Midbrain (tissue), 1 donor: ENCODE results near the gene GALK2.
A peak's percentile ranks its signal among the peaks of the same experiment; 100 is the strongest.

Experiments
- DNase-seq: peaks from one replicate; lab custom pipeline; 2025; lab: John Stamatoyannopoulos, UW

GALK2 gene

DNA sequence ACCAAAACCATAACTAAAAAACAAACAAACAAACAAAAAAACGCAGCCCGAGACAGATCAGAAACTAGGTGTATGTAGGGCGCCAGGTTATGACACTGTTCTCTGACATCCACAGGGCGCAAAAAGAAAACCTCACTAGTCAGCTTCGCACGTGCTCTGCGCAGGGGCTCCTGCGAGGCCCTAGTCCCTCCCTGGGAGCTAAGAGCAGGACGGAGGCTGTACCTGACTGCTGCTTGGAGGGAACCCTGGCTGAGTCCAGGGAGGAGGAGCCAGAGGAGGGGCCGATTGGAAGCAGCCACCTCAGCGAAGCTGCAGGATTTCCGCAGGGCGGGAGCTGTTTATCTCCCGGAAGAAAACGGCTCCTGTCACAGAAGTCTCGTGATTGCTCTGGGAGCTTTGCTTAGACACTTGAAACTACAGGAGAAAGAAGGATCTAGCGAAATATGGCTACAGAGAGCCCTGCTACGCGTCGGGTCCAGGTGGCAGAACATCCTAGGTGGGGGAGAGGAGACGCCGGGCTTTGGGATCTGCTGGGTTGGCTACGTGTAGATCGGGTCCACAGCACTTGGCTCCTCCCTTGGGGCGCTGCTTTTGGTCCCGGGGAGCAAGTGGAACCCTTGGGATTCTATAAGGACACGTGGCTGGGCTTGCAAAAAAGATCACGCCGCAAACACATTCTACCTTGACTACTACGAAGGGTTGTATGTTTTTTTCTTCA, at the start of gene GALK2:
TSS of gene GALK2 (plus strand) at position 368 of the 718 bp plus-strand sequence. CDS start at position 444, 76 bp downstream.
- peak; percentile 81 for DNase-seq

DNA sequence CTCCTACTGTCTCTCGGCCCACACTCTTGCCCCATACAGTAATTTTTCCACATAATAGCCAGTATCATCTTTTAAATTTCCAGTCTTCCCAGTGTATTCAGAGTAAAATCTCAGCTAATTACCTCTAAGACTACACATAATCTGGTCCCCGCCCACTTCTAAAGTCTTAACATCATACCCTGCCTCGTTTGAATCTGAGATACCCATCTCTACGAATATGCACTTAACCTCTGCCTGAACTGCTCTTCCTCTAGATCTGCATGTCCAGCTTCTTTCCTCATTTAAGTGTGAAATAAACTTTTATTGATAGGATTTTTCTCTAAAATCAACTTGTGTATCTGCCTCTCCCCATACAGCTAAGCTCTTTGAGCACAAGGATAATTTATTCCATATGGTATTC, 49.2 kb upstream of the GALK2 start:
- DNase-seq, result no peak

DNA sequence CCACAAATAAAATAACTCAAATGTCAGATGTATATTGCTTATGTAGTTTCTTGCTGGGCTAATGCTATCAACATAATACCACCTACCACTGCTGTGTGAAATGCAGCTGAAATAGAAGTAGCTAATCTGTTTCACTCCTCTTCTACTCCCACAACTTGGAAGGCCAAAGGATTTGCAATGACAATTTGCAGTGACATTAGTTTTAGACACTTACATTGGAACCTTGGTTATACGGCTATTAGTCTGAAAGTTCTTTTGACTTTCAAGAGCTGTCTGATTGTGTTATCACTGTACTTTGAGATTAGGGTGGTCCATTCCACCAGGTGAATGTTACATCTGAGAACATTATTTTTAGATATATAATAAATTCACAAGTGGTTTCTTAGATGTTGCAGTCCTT, 48.1 kb upstream of the GALK2 start:
- DNase-seq, result no peak

DNA sequence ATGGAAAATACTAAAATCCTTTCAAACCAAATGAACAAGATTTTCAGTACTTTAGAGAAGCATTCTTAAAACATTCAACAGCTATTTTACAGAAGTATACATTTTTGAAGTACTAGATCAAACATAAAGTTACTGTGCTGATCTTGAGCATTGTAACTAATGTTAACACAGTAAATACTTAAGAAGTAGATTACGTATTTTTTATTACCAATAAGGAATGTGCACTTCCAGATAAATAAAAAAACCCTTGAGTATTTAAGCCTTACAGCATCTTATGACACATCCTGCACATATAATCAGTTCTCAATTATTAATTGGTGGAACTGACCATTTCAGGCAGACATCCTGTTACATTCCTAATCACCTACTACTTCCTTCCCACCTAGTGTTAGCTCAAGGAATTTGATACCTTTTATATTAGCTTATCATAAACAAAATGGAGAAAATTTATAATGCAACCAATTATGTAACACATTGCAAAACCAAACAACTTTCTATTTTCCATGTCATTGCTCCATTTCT, 47.4 kb upstream of the GALK2 start:
- no peak for DNase-seq

DNA sequence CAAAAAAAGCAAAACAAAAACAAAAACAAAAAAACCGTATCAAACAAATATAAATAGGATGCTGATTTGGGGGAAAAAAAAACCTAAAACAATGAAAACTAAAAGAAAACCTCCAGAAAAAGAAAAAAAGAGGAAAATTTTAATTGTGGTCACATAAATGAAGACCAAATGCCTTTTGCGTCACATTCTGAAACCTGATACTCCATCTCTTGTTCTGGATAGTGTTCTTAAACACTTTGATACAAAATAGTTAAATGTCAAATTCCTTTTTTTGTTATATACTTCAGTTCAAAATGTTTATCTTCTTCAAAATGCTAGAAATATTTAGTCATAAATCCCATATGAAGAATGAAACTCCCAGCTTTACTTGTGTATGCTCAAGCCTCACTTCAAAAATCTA, 45.7 kb upstream of the GALK2 start:
- no peak for DNase-seq

DNA sequence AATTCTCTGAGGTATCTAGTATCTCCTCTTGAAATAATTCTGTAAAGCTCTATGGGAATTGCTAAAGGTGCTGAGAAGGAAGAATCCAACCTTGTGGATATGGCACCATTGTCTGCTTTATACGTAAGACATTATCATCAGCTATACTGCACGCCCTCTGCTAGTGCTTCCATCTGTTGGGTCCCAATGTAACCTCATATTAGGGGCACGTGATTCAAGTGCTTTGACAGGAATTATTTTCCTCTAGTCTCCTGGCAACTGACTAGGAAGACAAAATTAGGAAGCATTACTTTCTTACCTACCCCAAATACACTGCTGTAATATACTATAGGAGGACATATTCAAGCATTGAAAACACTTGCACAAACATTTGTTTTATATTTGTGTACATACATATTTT, 38.6 kb upstream of the GALK2 start:
- no peak for DNase-seq

DNA sequence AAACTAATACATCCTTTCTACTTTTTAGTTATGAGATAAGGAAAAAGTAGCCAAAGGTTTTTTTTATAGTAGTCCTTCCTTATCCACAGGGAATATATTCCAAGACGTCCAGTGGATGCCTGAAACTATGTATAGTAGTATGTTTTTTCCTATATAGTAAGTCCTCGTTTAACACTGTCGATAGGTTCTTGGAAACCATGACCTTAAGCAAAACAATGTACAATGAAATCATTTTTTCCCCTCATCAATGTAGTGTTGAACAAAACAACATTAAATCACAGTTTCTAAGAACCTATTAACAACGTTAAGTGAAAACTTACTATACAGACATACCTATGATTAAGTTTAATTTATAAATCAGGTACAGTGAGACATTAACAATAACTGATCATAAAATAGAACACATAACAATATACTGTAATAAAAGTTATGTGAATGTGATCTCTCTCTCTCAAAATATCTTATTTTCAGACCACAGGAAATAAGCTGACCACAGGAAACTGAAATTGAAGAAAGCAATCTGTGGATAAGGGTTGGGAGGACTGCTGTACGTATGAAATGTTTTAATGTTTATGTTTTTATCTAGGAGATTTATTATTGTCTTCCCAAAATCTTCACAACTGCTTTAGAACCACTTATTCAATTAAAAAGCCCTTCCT, 35.2 kb upstream of the GALK2 start:
- no peak for DNase-seq

DNA sequence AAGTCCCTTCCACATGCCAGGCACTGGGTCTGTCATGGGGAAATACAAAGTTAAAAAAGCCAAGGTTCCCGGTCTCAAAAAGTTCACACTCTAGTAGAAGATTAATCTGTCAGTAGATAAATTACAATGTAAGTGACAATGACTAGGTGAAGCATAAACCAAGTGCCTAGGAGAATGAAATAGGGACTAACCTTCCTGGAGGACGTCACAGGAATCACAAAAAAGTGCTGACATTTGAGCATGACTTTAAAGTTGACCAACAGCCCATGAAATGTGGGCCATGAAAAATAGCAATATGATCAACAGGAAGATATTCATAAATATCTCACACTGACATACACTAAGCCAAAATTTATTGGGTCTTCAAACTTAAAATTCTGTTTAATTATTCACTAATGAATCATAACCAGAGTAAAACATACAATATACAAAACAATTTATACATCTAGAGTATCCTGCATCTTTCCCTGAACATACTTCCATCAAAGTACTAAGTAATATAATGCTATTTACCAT, 34.6 kb upstream of the GALK2 start:
- DNase-seq, result no peak

DNA sequence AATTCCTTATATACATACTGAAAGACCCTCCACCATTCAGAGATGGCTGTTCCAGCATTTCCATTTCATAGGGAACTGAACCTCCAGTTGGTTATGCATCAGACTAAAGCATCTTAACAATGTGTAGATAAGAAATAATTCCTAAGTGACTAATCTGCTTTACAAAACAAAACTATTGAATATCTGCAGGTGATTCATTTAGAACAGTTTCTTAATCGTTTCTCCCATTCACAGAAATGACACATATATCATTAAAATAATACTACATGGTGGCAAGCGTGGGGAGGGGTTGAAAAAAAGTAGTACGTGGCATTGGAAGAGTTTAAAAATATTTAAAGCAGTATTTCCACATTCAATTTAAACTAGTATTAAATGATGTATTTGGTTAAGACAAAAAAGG, 34.1 kb upstream of the GALK2 start:
- no peak for DNase-seq

DNA sequence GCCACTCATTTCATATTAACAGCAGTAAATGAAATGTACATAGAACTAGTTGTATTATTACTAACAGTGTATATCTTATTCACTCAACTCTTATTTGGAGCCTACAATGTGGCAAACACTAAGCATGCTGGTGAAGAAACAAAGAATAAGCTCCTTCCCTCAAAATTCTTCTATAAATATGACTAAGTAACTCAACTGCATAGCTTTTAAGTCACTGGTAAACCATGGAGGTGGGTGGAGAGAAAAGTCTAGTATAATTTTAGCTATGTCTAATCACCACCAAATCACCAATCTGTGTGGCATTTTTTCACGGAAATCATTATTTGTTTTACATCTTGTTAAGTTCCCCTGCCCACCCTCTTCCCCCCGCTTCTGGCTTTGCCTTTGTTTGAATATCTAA, 32.2 kb upstream of the GALK2 start:
- DNase-seq, result no peak

DNA sequence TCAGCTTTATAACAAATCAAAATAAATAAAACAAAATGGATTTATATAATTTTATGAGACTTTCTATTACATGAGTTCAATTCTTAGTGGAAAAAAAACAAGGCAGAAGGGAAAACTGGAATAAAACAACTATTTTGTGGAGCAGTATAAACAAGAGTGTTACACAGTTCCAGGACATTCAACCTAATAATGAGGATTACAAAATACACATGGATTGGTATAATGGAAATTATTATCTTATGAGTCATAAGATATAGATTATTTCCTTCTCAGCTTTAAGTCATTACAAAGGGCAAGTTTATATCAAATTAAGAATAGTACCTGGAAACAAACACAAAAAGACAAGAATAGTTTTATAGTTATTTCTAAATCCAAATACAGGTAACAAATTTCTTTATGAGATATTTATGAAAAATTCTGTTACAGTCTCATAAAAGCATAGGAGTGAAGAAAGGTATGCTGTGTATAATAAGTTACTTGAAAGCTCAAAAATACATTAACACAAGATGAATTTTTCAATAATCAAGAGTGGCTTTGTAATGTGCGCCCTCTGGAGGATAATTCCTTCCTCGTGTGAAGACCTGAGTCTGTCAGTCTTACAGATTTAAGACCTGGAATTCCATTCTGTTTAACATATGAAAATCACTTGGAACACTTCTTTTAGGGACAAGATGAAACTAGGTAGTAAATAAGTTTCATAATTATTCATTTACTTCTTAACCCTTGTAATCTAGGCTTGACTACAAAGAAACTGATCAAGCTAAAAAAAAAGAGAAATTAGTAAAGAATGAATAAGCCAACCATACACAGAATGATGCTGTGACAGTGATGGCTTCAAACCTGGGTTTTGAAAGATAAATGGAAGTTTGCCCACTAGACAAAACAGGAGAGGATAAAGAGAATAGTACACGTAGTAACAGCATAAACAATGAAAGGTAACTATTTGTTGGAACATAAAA, 24.1 kb upstream of the GALK2 start:
- DNase-seq, result peak; percentile 77

DNA sequence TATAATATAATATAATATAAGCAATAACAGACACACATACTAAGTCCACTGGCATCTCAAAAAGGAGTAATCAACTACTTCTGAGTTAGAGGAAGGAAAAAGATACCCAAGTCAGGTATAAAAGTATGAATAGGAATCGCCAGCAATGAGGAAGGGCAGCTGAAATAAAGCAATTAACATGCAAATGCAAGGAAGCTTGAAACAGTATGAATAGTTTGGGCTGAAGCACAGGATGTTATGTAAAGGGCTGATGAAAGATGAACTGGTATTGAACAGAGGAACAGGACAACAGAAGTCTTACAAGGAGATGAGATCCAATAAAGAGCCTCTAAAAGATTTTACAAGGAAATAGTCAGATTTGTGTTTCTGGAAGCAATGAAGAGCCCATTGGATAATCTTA, 21.7 kb upstream of the GALK2 start:
- no peak for DNase-seq

DNA sequence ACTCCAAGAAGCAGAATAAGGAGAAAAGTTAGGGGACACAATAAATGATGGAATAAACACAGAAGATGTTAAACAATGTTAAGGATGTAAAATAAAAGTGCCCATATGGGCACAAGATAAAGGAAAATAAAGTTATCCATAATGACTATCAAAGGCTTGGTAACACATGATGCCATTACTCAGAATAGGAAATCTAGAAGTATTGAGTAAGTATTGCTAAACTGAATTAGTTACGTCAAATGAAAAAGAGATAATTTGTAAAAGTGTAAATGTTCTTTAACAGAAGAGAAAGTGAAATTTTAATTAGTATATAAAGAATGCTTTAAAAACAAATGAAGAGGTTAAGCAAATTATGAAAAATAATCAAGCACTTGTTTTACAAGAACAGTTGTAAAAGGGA, 21.3 kb upstream of the GALK2 start:
- DNase-seq, result no peak

DNA sequence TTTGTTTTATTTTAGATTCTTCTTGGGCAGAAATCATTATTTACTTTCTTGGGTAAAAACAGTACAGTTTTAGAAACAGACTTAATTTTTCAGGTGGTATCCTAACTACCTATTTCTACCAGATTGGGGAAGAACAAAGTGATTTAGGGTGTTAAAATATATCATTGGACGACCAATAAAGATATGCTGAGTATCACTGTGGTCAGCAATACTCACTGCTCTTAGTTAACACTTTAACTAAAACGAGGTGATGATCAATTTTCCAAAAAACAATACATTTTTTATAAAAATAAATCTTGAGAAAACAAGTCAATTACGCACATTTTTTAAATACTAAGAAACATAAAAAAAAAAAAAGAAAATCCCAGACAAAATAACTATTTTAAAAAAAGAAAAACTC, 18.2 kb upstream of the GALK2 start:
- DNase-seq, result no peak

DNA sequence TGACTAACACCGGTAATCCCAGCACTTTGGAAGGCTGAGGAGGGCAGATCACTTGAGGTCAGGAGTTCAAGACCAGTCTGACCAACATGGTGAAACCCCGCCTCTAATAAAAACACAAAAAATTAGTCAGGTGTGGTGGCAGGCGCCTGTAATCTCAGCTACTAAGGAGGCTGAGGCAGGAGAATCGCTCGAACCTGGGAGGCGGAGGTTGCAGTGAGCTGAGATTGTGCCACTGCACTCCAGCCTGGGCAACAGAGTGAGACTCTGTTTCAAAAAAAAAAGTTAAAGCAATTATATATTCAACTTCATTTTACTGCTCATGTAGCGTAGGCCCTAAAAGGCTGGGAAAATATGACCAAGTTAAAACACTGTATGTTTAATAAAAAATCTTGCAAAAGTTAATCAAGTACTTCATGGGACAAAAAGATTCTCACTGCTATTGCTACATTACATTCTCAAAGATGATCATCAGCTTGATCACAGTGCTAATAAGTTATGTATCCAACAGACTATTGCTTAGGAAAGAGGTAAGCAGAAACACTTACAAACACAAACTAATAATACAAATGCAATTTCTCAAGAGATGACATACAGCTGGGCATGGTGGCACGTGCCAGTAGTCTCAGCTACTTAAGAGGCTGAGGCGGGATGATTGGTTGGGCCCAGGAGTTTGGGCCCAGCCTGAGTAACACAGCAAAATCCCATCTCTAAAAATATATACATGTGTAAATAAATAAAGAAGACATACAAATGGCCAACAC, 17.3 kb upstream of the GALK2 start:
- DNase-seq, result no peak

DNA sequence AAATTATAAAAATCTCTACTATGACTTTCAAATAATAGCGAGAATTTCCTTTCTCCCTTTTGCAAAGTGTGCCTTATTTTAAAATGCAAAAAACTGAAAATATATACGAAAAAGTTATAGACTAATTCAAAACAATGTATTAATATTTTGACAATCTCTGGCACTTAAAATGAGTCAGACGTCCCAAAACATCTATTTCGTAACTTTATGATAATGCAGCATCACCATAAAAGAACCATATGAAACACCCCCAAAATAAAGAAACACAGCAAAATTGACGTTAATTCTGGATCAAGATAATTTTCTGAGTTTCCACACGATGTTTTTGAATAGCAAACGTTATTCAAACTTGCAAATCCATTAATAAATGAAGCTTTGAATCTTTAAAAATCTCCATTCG, 15.7 kb upstream of the GALK2 start:
- no peak for DNase-seq

DNA sequence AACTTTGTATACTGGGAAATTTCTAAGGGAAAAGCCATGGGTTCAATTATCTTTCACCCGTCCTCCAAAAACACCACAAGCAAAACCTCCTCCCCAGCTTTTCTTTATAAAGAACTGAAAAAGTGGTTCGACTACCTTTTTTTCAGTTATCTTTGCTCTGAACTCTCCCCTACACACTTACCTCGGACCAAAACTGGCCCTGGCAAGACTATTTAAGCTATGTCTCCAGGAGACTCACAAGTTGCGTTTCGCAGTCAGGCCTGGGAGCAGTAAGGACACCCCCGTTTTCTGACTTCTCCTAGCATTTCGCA, 15.3 kb upstream of the GALK2 start:
- no peak for DNase-seq

DNA sequence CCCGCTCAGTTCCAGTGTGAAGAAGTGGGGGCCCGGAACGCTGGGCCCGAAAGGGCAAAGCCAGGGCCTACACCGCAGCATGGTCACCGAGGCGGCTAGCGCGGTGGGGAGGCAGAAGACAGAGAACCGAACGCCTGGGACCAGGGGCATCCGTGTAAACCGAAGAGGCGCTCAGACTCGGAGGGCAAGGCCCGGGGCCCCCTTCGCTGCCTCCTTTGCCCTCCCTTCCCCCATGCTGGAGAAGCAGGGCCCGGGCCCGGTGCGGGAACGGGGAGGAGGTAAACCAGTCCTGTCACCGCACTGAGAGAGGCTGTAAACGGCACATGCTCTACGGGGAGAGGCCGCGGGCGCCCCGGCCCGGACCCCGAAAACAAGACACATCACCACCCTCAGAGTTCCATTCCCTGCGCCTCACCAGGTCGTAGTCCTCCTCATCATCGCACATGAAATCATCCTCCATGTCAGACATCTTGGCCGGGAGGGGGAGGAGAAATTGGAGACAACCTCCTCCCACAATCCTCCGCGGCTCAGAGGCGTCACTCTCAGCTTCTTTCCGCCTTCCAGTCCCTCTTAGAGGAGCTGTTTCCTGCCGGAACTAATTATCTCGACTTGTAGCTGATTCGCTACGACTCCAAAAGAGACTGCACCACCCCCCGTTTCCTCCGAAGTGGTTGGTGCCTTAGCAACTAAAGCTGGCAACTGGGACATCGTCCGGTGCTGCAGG, 14.8 kb upstream of the GALK2 start, which contains the start of gene COPS2:
TSS of gene COPS2 (minus strand) at position 490 of the 724 bp plus-strand sequence. CDS start at position 469, 21 bp downstream.
- DNase-seq, result peak; percentile 99

DNA sequence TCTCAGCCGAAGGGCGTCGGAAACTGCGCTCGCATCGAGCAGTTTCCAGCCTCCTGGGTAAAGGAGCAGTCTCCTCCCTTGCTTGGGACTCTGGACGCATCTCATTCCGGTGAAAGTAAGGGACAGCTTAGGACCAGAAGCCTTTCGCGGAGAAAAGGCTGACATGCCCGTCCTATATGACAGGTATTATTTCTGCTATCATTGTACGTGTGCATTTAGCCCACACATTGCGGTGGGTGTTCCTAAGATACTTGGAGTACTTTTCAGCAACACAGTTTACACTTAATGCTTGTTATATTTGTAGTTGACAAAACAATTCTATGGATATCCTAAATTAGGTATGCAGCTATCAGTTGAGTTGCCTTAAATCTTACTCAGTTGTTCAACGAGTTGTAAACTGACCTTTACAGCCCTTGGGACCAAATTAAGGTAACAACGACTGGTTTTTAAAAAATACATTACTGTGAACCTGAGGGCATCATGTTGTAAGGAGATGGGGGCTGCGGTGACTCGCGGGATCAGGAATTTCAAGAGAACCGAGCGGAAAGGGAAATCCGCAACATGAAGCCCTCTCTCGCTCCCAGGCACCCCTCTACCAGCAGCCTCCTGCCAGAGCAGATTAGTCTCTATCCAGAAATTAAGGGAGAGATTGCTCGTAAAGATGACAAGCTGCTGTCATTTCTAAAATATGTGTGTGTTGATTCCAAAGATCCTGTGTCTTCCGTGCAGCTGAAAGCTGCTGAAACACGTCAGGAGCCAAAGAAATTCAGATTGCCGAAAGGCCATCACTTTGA, 14.0 kb upstream of the GALK2 start:
- no peak for DNase-seq

DNA sequence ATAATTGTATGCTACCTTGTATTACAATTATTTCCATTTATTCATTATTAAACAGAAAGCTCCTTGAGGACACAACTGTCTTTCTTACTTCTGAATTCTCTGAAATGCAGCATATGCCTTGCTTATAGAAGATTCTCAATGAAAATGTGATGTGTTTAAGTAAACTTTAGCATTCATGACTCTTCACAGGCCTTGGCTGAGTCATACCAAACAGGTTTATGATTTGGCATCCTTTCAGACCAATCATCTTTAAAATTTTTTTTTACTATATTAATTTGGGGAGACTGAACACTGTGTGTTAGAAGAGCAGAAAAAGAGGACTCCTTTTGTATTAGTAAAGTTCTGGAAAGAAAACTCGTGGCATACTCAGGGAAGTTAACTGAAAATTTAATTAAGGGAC, 6.4 kb upstream of the GALK2 start:
- no peak for DNase-seq
